A673 (cell line): ENCODE measurements around the gene XPOT.
"Not testable (repeated sequence)": the region's sequence is repeated elsewhere in the genome, so short reads cannot be mapped to it uniquely, and the experiment has no call there.

Experiments
- EZH2 ChIP-seq: fragments of 200-600 bp; sonication (generic); IDR thresholded peaks from 2 replicates; pipeline ENCODE4 v1.6.1; 2017; ENCODE audit warnings: borderline replicate concordance, low read depth, mild to moderate bottlenecking, mixed read lengths, antibody characterized with exemption, low read length; ENCODE audit not compliant: poor library complexity, severe bottlenecking
- TF ChIP-seq, protein P1 (sequence below): fragments of 300-800, 200-600 bp; sonication (generic); conservative IDR thresholded peaks from 2 replicates; pipeline ENCODE4 v1.5.1; 2017; ENCODE audit warnings: low read depth, mild to moderate bottlenecking, antibody characterized with exemption, low read length, moderate library complexity, mixed read lengths

GRCh38 chr12:64356209-64356608, 48.0 kb upstream of the XPOT start:
- TF ChIP-seq, protein P1, sequence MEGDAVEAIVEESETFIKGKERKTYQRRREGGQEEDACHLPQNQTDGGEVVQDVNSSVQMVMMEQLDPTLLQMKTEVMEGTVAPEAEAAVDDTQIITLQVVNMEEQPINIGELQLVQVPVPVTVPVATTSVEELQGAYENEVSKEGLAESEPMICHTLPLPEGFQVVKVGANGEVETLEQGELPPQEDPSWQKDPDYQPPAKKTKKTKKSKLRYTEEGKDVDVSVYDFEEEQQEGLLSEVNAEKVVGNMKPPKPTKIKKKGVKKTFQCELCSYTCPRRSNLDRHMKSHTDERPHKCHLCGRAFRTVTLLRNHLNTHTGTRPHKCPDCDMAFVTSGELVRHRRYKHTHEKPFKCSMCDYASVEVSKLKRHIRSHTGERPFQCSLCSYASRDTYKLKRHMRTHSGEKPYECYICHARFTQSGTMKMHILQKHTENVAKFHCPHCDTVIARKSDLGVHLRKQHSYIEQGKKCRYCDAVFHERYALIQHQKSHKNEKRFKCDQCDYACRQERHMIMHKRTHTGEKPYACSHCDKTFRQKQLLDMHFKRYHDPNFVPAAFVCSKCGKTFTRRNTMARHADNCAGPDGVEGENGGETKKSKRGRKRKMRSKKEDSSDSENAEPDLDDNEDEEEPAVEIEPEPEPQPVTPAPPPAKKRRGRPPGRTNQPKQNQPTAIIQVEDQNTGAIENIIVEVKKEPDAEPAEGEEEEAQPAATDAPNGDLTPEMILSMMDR: not testable (repeated sequence)
- TF ChIP-seq EZH2: not testable (repeated sequence)
